ENCODE data around the gene POLR3H.

The POLR3H gene

DNA sequence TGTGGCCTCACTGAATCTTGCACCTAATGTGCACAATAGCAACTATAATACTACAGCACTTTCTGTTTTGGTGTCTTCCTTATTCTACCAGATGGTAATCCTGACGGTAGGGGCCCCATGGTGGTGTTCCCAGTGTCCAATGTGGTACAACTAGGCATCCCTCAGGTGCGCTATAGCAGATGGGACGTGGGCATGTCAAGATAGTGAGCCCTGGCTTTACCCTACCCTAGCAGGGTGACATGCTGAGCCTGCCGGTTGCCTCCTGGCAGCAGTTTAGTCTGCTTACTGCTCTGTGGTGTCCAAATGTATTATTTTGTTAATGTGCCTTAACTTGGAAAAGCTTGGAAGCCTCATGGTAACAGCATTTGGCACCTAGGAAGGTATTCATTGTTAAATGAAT lies 56.2 kb downstream of the POLR3H start:
- Histone ChIP-seq H3K36me3 (ENCODE audit: insufficient read depth) (no peaks in the 10 kb centered on the region), H2AFZ (ENCODE audit: low read depth) (no peak overlapping the region), H3K9ac (no peak overlapping the region), H3K4me3 (IDR thresholded peaks at IDR 0.05; ENCODE audit: insufficient read depth, low read depth, low read length) (no peak overlapping the region), H3K27ac (no peak overlapping the region), H4K20me1 (ENCODE audit: insufficient read depth) (peaks cover 9% of the 10 kb centered on the region; the same call in 1 of the 2 replicates), H3K27me3 (ENCODE audit: insufficient read depth, low read depth) (no peaks in the 10 kb centered on the region), H3K4me2 (no peak overlapping the region), H3K79me2 (ENCODE audit: insufficient read depth, low read depth) (peaks cover 91% of the 10 kb centered on the region), H3K4me1 (ENCODE audit: low read depth, poor library complexity, severe bottlenecking) (peaks cover 20% of the 10 kb centered on the region)
- TF ChIP-seq, protein P1, sequence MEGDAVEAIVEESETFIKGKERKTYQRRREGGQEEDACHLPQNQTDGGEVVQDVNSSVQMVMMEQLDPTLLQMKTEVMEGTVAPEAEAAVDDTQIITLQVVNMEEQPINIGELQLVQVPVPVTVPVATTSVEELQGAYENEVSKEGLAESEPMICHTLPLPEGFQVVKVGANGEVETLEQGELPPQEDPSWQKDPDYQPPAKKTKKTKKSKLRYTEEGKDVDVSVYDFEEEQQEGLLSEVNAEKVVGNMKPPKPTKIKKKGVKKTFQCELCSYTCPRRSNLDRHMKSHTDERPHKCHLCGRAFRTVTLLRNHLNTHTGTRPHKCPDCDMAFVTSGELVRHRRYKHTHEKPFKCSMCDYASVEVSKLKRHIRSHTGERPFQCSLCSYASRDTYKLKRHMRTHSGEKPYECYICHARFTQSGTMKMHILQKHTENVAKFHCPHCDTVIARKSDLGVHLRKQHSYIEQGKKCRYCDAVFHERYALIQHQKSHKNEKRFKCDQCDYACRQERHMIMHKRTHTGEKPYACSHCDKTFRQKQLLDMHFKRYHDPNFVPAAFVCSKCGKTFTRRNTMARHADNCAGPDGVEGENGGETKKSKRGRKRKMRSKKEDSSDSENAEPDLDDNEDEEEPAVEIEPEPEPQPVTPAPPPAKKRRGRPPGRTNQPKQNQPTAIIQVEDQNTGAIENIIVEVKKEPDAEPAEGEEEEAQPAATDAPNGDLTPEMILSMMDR (conservative IDR thresholded peaks at IDR 0.05; ENCODE audit: low read depth, low read length) = no peak

DNA sequence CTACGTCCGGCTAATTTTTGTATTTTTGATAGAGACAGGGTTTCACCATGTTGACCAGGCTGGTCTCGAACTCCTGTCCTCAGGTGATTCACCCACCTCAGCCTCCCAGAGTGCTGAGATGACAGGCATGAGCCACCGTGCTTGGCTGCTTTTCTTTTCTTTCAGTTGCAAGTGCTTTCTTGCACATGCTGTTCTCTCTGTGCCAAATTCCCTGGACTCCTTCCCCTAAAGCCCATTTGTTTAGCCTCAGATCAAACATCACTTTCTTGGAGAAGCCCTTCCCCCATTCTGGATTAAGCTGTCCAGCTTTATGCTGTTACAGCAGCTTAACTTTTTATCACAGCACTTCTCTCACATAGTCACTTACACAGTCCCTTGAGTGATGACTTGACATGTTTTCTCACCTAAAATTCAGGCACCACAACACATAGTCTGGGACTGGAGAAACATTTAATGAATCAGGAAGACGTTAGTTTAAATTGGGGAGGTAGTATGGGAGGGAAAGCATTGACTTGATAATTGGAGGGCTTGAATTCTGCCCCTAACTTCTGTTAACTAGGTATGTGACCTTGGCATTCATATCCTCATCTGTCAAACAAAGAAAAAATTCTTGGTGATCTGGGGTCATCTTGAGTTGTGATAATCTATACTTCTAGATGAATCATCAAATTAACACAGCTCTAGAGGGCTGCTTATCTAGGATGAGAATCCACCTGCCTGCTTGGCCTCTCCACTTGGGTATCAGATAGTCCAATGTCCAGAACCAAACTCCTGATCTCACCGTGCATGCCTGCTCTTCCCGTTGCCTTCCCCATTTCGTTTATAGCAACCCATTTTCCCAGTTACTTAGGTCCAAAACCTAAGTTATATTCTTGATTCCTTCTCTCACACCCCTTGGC lies 57.0 kb downstream of the POLR3H start:
- Histone ChIP-seq H3K4me1 (ENCODE audit: low read depth, poor library complexity, severe bottlenecking) (peaks cover 23% of the 10 kb centered on the region), H3K27ac (no peak overlapping the region), H3K36me3 (ENCODE audit: insufficient read depth) (no peaks in the 10 kb centered on the region), H3K4me3 (IDR thresholded peaks at IDR 0.05; ENCODE audit: insufficient read depth, low read depth, low read length) (no peak overlapping the region), H3K9ac (no peak overlapping the region), H2AFZ (ENCODE audit: low read depth) (no peak overlapping the region), H4K20me1 (ENCODE audit: insufficient read depth) (peaks cover 13% of the 10 kb centered on the region; the same call in 1 of the 2 replicates), H3K4me2 (no peak overlapping the region), H3K79me2 (ENCODE audit: insufficient read depth, low read depth) (peaks cover 93% of the 10 kb centered on the region), H3K27me3 (ENCODE audit: insufficient read depth, low read depth) (no peaks in the 10 kb centered on the region)
- TF ChIP-seq, protein P1 (conservative IDR thresholded peaks at IDR 0.05; ENCODE audit: low read depth, low read length) = no peak

DNA sequence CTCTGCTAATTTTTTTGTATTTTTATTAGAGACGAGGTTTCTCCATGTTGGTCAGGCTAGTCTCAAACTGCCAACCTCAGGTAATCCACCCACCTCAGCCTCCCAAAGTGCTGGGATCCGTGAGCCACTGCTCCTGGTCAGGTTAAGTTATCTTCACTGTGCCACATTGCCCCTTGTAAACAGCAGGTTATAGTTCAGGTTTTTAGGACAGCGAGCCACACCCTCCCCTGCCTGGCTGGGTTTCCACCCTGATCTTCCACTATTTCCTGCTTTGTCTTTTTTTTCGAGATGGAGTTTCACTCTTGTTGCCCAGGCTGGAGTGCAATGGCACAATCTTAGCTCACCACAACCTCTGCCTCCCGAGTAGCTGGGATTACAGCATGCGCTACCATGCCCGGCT lies 59.2 kb downstream of the POLR3H start:
- TF ChIP-seq, protein P1 (conservative IDR thresholded peaks at IDR 0.05; ENCODE audit: low read depth, low read length) = no peak
- H3K4me2 ChIP-seq = no peak overlapping the region
- no peaks in the 10 kb centered on the region for H3K27me3 ChIP-seq (ENCODE audit: insufficient read depth, low read depth)
- H3K27ac ChIP-seq = no peak overlapping the region
- peaks cover 96% of the 10 kb centered on the region for H3K79me2 ChIP-seq (ENCODE audit: insufficient read depth, low read depth)
- peaks cover 19% of the 10 kb centered on the region; the same call in 1 of the 2 replicates for H4K20me1 ChIP-seq (ENCODE audit: insufficient read depth)
- H2AFZ ChIP-seq (ENCODE audit: low read depth) = no peak overlapping the region
- H3K4me3 ChIP-seq (IDR thresholded peaks at IDR 0.05; ENCODE audit: insufficient read depth, low read depth, low read length) = no peak overlapping the region
- peaks cover 23% of the 10 kb centered on the region for H3K4me1 ChIP-seq (ENCODE audit: low read depth, poor library complexity, severe bottlenecking)
- no peaks in the 10 kb centered on the region for H3K36me3 ChIP-seq (ENCODE audit: insufficient read depth)
- H3K9ac ChIP-seq = no peak overlapping the region

DNA sequence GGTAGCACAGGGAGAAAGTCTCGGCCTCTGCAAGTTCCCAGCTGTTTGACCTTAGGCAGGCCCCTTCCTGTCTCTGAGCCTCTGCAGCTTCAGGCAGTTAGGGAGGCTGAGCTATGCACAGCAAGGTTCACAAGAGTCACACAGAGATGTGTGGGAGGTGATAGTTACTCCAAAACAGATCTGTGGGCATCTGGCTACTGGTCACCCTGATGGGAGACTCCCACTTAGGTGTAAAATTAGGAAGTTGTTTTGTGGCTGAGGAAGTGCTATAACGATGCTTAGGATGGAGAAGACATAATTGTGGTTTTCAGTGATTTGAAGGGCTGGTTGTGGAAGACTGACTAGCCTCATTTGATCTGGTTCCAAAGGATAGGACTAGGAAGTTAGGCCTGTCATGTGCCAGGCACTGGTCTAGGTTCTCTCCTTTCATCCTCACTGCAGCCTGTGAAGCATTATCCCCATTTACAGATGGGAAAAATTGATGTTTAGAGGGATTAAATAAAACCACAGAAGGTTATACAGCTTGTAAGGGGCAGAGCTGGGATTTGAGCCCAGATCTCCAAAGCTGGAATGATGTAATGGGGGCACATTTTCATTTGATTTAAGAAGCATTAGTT lies 61.8 kb downstream of the POLR3H start:
- no peak overlapping the region for H3K27ac ChIP-seq
- no peak overlapping the region for H3K4me2 ChIP-seq
- peaks cover 16% of the 10 kb centered on the region; the same call in 1 of the 2 replicates for H4K20me1 ChIP-seq (ENCODE audit: insufficient read depth)
- no peaks in the 10 kb centered on the region for H3K27me3 ChIP-seq (ENCODE audit: insufficient read depth, low read depth)
- no peak overlapping the region for H3K4me3 ChIP-seq (IDR thresholded peaks at IDR 0.05; ENCODE audit: insufficient read depth, low read depth, low read length)
- peaks cover 23% of the 10 kb centered on the region for H3K4me1 ChIP-seq (ENCODE audit: low read depth, poor library complexity, severe bottlenecking)
- no peak overlapping the region for H3K9ac ChIP-seq
- TF ChIP-seq, protein P1 (conservative IDR thresholded peaks at IDR 0.05; ENCODE audit: low read depth, low read length) = no peak
- no peaks in the 10 kb centered on the region for H3K36me3 ChIP-seq (ENCODE audit: insufficient read depth)
- H2AFZ ChIP-seq (ENCODE audit: low read depth) = no peak overlapping the region
- H3K79me2 ChIP-seq (ENCODE audit: insufficient read depth, low read depth) = peaks cover 96% of the 10 kb centered on the region

Measured in KMS-11 (cell line).